GM12878 (cell line): Measurements from ENCODE around the gene CELSR1.

Source experiments
- CHD2 ChIP-seq: IDR thresholded peaks from 2 replicates; pipeline ENCODE4 v1.6.1; 2011; ENCODE audit warnings: low read depth, low read length, improper control_type of control experiment, borderline replicate concordance
- EP300 ChIP-seq, 2 experiments: fragments of 150-350 bp in 1 of 2; IDR thresholded peaks; 2 replicates each; pipeline ENCODE4 v1.6.1; 2011 to 2012; ENCODE audit warnings: low read depth in 2 of 2, low read length in 2 of 2, borderline replicate concordance in 1 of 2, improper control_type of control experiment in 1 of 2, inconsistent platforms in 1 of 2; ENCODE audit not compliant: control insufficient read depth in 1 of 2
- GATAD2B ChIP-seq: fragments of 450-650 bp; conservative IDR thresholded peaks from 2 replicates; pipeline ENCODE4 v1.6.1; 2017; ENCODE audit warnings: low read depth, mild to moderate bottlenecking, moderate library complexity
- HCFC1 ChIP-seq: fragments of 150-350 bp; IDR thresholded peaks from 2 replicates; pipeline ENCODE4 v1.6.1; 2014; ENCODE audit warnings: low read length
- MYC ChIP-seq: IDR thresholded peaks from 2 replicates; pipeline ENCODE4 v1.6.1; 2011; ENCODE audit warnings: mild to moderate bottlenecking, low read length, moderate library complexity, inconsistent platforms; ENCODE audit not compliant: insufficient read depth, insufficient replicate concordance, insufficient read length, severe bottlenecking
- POLR2A ChIP-seq: IDR thresholded peaks from 2 replicates; pipeline ENCODE4 v1.6.1; 2011; ENCODE audit warnings: low read depth, mild to moderate bottlenecking, low read length
- POLR2AphosphoS2 ChIP-seq: IDR thresholded peaks from 2 replicates; pipeline ENCODE4 v1.6.1; 2011; ENCODE audit warnings: low read depth, mild to moderate bottlenecking, low read length, improper control_type of control experiment, moderate library complexity
- POLR2AphosphoS5 ChIP-seq: IDR thresholded peaks from 2 replicates; pipeline ENCODE4 v1.6.1; 2011; ENCODE audit warnings: mild to moderate bottlenecking, low read length, inconsistent platforms
- RFX5 ChIP-seq: IDR thresholded peaks from 2 replicates; pipeline ENCODE4 v1.6.1; 2011; ENCODE audit warnings: low read depth, low read length, improper control_type of control experiment
- SRF ChIP-seq, 2 experiments: IDR thresholded peaks; 2 replicates each; pipeline ENCODE4 v1.6.1; 2011; ENCODE audit warnings: low read depth in 2 of 2, low read length in 2 of 2, mild to moderate bottlenecking in 1 of 2, moderate library complexity in 1 of 2
- TCF12 ChIP-seq: IDR thresholded peaks from 2 replicates; pipeline ENCODE4 v1.6.1; 2011; ENCODE audit warnings: low read depth, mild to moderate bottlenecking, low read length
- TF ChIP-seq, protein P1 (sequence below), 3 experiments: IDR thresholded peaks in 2 of 3; conservative IDR thresholded peaks in 1 of 3; 2 replicates each; pipeline ENCODE4 v1.5.1; 2011; ENCODE audit warnings: low read depth in 3 of 3, low read length in 3 of 3, mild to moderate bottlenecking in 3 of 3, control low read depth in 2 of 3, moderate library complexity in 2 of 3, inconsistent platforms in 1 of 3, mixed read lengths in 1 of 3; ENCODE audit not compliant: control insufficient read depth in 2 of 3, insufficient read depth in 1 of 3; ENCODE audit errors: extremely low read depth in 1 of 3
- TF ChIP-seq, protein P2 (sequence below): IDR thresholded peaks from 2 replicates; pipeline ENCODE4 v1.6.1; 2012; ENCODE audit warnings: improper control_type of control experiment, low read depth, low read length; ENCODE audit not compliant: insufficient replicate concordance

DNA sequence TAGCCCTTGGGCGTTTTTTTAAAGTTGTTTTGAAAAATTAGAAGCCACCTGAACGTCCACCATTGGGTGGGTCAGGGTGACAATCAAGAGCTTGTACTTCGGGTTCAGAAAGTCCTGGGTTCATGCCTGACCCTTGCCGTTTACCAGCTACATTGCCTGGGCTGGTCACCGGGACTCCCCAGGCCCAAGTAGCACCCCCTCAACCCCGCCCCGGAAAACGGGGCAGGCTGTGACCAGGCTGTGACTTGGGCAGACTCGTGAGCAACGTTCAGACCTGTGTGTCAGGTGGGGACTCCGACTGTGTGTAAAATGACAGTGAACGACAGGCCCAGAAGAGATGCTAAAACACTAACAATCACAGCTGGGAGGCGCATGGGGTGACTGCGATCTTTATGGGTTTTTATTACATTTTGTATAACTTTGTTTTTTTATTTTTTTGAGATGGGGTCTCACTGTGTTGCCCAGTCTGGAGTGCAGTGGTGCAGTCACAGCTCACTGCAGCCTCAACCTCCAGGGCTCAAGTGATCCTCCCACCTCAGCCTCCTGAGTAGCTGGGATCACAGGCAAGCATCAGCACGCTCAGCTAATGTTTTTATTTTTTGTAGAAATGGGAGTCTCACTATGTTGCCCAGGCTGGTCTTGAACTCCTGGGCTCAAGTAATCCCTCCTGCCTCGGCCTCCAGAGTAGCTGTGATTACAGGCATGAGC lies 145.1 kb downstream of the CELSR1 start:
- TF ChIP-seq CHD2 (no peak), POLR2A (no peak), POLR2AphosphoS2 (no peak), GATAD2B (no peak), POLR2AphosphoS5 (no peak), SRF (IDR thresholded peaks at IDR 0.05; ENCODE audit: low read depth in 2 of 2, low read length in 2 of 2) (no peak), TCF12 (no peak), MYC (no peak), HCFC1 (no peak), RFX5 (no peak), EP300 (IDR thresholded peaks at IDR 0.05; ENCODE audit: borderline replicate concordance in 1 of 2, control insufficient read depth in 1 of 2, low read depth in 2 of 2, low read length in 2 of 2) (no peak)
- TF ChIP-seq, protein P1, sequence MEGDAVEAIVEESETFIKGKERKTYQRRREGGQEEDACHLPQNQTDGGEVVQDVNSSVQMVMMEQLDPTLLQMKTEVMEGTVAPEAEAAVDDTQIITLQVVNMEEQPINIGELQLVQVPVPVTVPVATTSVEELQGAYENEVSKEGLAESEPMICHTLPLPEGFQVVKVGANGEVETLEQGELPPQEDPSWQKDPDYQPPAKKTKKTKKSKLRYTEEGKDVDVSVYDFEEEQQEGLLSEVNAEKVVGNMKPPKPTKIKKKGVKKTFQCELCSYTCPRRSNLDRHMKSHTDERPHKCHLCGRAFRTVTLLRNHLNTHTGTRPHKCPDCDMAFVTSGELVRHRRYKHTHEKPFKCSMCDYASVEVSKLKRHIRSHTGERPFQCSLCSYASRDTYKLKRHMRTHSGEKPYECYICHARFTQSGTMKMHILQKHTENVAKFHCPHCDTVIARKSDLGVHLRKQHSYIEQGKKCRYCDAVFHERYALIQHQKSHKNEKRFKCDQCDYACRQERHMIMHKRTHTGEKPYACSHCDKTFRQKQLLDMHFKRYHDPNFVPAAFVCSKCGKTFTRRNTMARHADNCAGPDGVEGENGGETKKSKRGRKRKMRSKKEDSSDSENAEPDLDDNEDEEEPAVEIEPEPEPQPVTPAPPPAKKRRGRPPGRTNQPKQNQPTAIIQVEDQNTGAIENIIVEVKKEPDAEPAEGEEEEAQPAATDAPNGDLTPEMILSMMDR (IDR thresholded peaks at IDR 0.05 in 2 of 3, conservative IDR thresholded peaks at IDR 0.05 in 1 of 3; ENCODE audit: control insufficient read depth in 2 of 3, extremely low read depth in 1 of 3, insufficient read depth in 1 of 3, low read depth in 3 of 3, low read length in 3 of 3) = no peak
- TF ChIP-seq, protein P2, sequence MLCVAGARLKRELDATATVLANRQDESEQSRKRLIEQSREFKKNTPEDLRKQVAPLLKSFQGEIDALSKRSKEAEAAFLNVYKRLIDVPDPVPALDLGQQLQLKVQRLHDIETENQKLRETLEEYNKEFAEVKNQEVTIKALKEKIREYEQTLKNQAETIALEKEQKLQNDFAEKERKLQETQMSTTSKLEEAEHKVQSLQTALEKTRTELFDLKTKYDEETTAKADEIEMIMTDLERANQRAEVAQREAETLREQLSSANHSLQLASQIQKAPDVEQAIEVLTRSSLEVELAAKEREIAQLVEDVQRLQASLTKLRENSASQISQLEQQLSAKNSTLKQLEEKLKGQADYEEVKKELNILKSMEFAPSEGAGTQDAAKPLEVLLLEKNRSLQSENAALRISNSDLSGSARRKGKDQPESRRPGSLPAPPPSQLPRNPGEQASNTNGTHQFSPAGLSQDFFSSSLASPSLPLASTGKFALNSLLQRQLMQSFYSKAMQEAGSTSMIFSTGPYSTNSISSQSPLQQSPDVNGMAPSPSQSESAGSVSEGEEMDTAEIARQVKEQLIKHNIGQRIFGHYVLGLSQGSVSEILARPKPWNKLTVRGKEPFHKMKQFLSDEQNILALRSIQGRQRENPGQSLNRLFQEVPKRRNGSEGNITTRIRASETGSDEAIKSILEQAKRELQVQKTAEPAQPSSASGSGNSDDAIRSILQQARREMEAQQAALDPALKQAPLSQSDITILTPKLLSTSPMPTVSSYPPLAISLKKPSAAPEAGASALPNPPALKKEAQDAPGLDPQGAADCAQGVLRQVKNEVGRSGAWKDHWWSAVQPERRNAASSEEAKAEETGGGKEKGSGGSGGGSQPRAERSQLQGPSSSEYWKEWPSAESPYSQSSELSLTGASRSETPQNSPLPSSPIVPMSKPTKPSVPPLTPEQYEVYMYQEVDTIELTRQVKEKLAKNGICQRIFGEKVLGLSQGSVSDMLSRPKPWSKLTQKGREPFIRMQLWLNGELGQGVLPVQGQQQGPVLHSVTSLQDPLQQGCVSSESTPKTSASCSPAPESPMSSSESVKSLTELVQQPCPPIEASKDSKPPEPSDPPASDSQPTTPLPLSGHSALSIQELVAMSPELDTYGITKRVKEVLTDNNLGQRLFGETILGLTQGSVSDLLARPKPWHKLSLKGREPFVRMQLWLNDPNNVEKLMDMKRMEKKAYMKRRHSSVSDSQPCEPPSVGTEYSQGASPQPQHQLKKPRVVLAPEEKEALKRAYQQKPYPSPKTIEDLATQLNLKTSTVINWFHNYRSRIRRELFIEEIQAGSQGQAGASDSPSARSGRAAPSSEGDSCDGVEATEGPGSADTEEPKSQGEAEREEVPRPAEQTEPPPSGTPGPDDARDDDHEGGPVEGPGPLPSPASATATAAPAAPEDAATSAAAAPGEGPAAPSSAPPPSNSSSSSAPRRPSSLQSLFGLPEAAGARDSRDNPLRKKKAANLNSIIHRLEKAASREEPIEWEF = no peak
